Activated naive CD8-positive, alpha-beta T cell (primary cell): Measurements from ENCODE around the gene SARDH.

Experiments used
- H3K27ac Mint-ChIP-seq: one replicate; pipeline ENCODE4 v1.8.0; 2021; ENCODE audit warnings: mixed read lengths
- H3K27me3 Mint-ChIP-seq: one replicate; pipeline ENCODE4 v1.8.0; 2021; ENCODE audit warnings: mixed read lengths
- H3K36me3 Mint-ChIP-seq: one replicate; pipeline ENCODE4 v1.8.0; 2021; ENCODE audit warnings: mixed read lengths
- H3K4me1 Mint-ChIP-seq: one replicate; pipeline ENCODE4 v1.8.0; 2021; ENCODE audit warnings: low read depth, mixed read lengths
- H3K4me3 Mint-ChIP-seq: one replicate; pipeline ENCODE4 v1.8.0; 2021; ENCODE audit warnings: mild to moderate bottlenecking, mixed read lengths
- H3K9me3 Mint-ChIP-seq: one replicate; pipeline ENCODE4 v1.8.0; 2021; ENCODE audit warnings: low read depth, mixed read lengths

The SARDH gene

DNA sequence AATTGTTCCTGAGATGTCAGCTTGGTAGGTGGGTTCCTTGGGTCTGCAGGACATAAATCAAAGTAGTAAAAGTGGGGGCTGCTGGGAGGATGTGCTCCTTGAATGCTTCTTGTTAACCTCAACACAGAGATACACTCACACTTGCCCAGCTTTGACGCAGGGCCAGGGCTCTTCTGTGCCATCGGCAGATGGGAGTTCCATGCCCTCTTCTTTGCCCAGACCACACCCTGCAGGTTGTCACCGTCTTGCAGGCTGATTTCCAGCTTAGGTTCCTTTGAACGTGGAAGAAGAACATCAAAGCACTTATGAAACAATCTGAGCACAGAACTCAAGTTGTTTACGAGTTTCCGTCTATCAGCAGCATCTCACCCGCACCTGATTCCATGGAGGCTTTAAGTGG lies 91.0 kb downstream of the SARDH start:
- H3K9me3 Mint-ChIP-seq, result no peaks in the 10 kb centered on the region
- H3K4me1 Mint-ChIP-seq, result peaks cover 3% of the 10 kb centered on the region
- no peaks in the 10 kb centered on the region for H3K27me3 Mint-ChIP-seq
- no peak overlapping the region for H3K4me3 Mint-ChIP-seq
- H3K27ac Mint-ChIP-seq, result no peak overlapping the region
- H3K36me3 Mint-ChIP-seq, result no peaks in the 10 kb centered on the region

DNA sequence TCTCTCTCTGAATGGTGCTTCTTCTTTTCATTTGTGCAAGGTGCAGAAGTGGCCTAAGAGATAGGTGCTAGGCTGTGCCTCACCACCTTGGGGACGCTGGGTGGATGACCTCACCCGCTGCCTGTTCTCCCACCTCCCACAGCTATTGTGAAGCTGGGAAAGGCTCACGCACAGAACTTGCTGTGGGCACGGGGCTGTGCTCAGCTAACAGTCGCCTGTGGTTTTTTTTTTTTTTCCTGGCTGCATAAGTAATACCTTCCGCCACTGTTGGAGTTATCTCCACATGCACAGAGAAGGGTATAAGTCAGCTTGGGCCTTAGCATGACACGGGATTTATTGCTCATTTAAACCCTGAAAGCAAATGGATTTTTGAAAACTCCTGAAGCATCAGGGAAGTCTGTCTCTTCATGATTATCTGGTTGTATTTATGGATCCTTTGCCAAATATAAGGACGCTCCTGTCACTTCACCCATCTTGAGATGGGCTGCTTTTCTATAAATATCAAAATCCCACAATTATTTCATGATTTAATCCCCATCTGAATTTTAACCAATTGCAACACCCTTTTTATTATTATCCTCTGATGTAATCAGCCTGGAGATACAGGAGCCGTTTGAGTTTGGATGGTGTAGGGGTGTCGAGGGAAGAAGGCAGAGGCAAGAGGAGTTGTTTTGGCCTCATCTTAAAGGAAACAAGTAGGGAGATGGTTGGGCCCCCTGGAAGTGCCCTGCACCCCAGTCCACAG lies 93.0 kb downstream of the SARDH start:
- Mint-ChIP-seq H3K9me3 (no peaks in the 10 kb centered on the region), H3K27me3 (no peaks in the 10 kb centered on the region), H3K27ac (no peak overlapping the region), H3K36me3 (no peaks in the 10 kb centered on the region), H3K4me1 (peaks cover 3% of the 10 kb centered on the region), H3K4me3 (no peak overlapping the region)

GRCh38 chr9:133643978-133644760 lies 94.0 kb downstream of the SARDH start:
- Mint-ChIP-seq H3K27ac (no peak overlapping the region), H3K9me3 (no peaks in the 10 kb centered on the region), H3K4me1 (peaks cover 3% of the 10 kb centered on the region), H3K36me3 (no peaks in the 10 kb centered on the region), H3K27me3 (no peaks in the 10 kb centered on the region), H3K4me3 (no peak overlapping the region)

- H3K36me3 Mint-ChIP-seq, result no peaks in the 10 kb centered on the region
- no peaks in the 10 kb centered on the region for H3K9me3 Mint-ChIP-seq
- no peaks in the 10 kb centered on the region for H3K27me3 Mint-ChIP-seq
- peaks cover 3% of the 10 kb centered on the region for H3K4me1 Mint-ChIP-seq
- no peak overlapping the region for H3K4me3 Mint-ChIP-seq
- H3K27ac Mint-ChIP-seq, result no peak overlapping the region
Observed at GRCh38 chr9:133643362-133643755, 94.8 kb downstream of the SARDH start.

DNA sequence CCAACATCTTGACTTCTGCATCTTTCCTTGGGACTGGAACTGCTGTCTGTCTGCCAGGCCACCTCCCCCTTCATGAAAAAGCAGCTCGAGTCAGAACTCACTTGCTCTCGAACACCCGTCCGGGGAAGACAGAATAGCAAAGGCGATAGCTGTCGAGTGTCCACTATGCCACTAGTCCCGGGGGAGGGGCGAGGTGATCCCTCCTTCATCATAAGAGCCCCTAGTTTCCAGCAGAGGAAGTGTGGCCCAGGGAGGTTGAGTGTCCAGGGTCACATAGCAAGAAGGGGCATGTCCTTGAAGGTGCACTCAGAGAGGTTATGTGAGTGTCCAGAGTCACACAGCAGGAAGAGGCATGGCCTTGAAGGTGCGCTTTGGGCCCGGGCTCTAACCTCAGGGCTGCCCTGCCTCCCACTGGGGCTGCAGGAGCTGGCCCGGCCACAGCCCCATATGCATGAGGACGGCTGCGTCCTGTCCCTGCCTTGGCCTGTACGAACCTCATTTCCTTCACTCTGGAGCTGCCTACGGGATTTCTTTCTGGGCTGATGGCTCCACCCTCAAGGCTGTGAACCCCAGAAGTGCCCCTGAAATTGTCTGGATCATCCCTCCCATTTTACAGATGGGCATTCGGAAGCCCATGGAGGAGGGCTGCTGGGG lies 95.3 kb downstream of the SARDH start:
- Mint-ChIP-seq H3K4me3 (no peak overlapping the region), H3K27me3 (no peaks in the 10 kb centered on the region), H3K9me3 (no peaks in the 10 kb centered on the region), H3K4me1 (peaks cover 3% of the 10 kb centered on the region), H3K27ac (no peak overlapping the region), H3K36me3 (no peaks in the 10 kb centered on the region)

GRCh38 chr9:133641861-133642595 lies 96.1 kb downstream of the SARDH start:
- no peak overlapping the region for H3K4me3 Mint-ChIP-seq
- no peak overlapping the region for H3K27ac Mint-ChIP-seq
- peaks cover 1% of the 10 kb centered on the region for H3K4me1 Mint-ChIP-seq
- H3K36me3 Mint-ChIP-seq, result no peaks in the 10 kb centered on the region
- H3K9me3 Mint-ChIP-seq, result no peaks in the 10 kb centered on the region
- H3K27me3 Mint-ChIP-seq, result no peaks in the 10 kb centered on the region

GRCh38 chr9:133641396-133641655 lies 96.8 kb downstream of the SARDH start:
- Mint-ChIP-seq H3K27me3 (no peaks in the 10 kb centered on the region), H3K9me3 (no peaks in the 10 kb centered on the region), H3K4me1 (no peaks in the 10 kb centered on the region), H3K27ac (no peak overlapping the region), H3K36me3 (no peaks in the 10 kb centered on the region), H3K4me3 (no peak overlapping the region)

DNA sequence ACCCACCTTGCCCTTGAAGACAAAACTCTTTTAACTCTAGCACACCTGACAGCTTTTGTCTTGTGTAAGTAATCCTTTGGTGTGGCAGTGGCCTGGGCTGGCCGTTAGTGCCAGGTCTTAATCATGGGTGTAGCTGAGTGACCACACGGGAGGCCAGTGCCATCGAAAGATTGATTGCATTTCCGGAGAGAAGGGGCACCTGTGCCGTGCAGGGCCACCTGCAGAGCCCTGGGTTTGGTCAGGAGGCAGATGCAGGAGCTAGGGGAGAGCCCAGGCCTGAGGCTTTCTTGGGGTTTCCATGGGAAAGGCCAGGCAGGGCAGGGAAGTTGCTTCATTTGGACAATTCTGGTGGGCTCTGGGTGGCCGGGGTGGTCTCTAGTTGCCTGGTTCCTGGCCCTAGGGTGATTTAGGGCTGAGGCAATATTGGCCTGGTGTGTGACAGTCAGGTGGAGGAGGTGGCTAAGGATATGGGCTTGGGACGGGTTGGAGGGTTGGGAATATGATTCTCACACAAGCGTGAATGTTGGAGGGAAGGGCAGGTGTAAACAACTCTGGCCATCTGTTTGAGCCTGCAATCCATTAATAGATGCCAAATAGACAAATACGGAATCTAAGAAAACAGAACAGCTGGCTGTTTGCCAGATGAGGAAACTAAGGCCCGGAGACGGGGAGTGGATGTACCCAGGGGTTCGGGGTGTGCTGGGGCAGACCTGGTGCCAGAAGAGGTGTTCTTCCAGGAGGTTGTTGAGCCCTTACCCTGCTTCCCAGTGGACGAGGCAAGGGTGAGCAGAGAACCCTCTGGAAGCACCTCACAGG lies 97.4 kb downstream of the SARDH start:
- Mint-ChIP-seq H3K36me3 (no peaks in the 10 kb centered on the region), H3K27ac (no peak overlapping the region), H3K27me3 (no peaks in the 10 kb centered on the region)

GRCh38 chr9:133640160-133640559 lies 98.0 kb downstream of the SARDH start:
- H3K27me3 Mint-ChIP-seq, result no peaks in the 10 kb centered on the region
- no peaks in the 10 kb centered on the region for H3K36me3 Mint-ChIP-seq
- no peaks in the 10 kb centered on the region for H3K4me1 Mint-ChIP-seq
- no peak overlapping the region for H3K27ac Mint-ChIP-seq
- H3K9me3 Mint-ChIP-seq, result no peaks in the 10 kb centered on the region
- H3K4me3 Mint-ChIP-seq, result no peak overlapping the region

More for the DNA sequence above, 97.4 kb downstream of the SARDH start:
- Mint-ChIP-seq H3K4me3 (no peak overlapping the region), H3K4me1 (no peaks in the 10 kb centered on the region), H3K9me3 (no peaks in the 10 kb centered on the region)

GRCh38 chr9:133639613-133640012 lies 98.5 kb downstream of the SARDH start:
- Mint-ChIP-seq H3K9me3 (no peaks in the 10 kb centered on the region), H3K27ac (no peak overlapping the region)

GRCh38 chr9:133638711-133639110 lies 99.4 kb downstream of the SARDH start:
- H3K36me3 Mint-ChIP-seq, result no peaks in the 10 kb centered on the region
- H3K9me3 Mint-ChIP-seq, result no peaks in the 10 kb centered on the region
- no peaks in the 10 kb centered on the region for H3K4me1 Mint-ChIP-seq

More at GRCh38 chr9:133639613-133640012, 98.5 kb downstream of the SARDH start:
- no peaks in the 10 kb centered on the region for H3K36me3 Mint-ChIP-seq
- H3K27me3 Mint-ChIP-seq, result no peaks in the 10 kb centered on the region
- no peak overlapping the region for H3K4me3 Mint-ChIP-seq
- H3K4me1 Mint-ChIP-seq, result no peaks in the 10 kb centered on the region

GRCh38 chr9:133638076-133638475 lies 100.1 kb downstream of the SARDH start:
- no peak overlapping the region for H3K27ac Mint-ChIP-seq
- no peak overlapping the region for H3K4me3 Mint-ChIP-seq

More at GRCh38 chr9:133638711-133639110, 99.4 kb downstream of the SARDH start:
- Mint-ChIP-seq H3K4me3 (no peak overlapping the region), H3K27ac (no peak overlapping the region), H3K27me3 (no peaks in the 10 kb centered on the region)

DNA sequence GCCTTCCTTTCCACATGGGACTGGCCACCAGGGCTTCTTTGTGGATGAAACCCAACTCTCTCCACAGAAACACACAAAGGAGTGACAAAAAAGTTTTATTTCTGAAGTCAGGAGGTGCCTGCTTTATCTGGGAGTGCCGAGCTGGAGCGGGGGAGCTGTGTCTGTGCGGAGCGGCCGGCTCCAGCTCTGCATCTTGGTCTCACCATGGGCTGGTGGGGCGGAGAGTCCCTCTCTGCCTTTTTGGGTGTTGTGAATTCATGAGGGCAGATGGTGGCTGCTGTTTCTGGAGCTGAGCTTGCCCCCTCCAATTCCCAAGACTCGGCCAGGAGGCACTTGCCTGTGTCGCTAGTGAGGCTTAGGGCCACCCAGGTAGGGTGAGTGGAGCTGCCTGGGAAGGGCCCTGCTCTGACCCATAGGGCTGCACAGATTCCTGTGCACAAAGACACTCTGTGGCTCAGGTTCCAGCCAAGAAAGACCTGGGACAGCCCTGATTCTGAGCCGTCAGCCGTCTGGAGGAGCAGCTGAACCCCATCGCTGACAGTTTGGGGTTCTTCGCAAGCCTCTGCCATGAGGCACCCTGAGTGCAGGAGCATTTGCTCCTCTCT lies 100.6 kb downstream of the SARDH start:
- Mint-ChIP-seq H3K27ac (no peak overlapping the region), H3K27me3 (no peaks in the 10 kb centered on the region), H3K36me3 (no peaks in the 10 kb centered on the region), H3K4me1 (no peaks in the 10 kb centered on the region), H3K9me3 (no peaks in the 10 kb centered on the region), H3K4me3 (no peak overlapping the region)

More at GRCh38 chr9:133638076-133638475, 100.1 kb downstream of the SARDH start:
- no peaks in the 10 kb centered on the region for H3K9me3 Mint-ChIP-seq
- H3K4me1 Mint-ChIP-seq, result no peaks in the 10 kb centered on the region
- H3K36me3 Mint-ChIP-seq, result no peaks in the 10 kb centered on the region
- H3K27me3 Mint-ChIP-seq, result no peaks in the 10 kb centered on the region

DNA sequence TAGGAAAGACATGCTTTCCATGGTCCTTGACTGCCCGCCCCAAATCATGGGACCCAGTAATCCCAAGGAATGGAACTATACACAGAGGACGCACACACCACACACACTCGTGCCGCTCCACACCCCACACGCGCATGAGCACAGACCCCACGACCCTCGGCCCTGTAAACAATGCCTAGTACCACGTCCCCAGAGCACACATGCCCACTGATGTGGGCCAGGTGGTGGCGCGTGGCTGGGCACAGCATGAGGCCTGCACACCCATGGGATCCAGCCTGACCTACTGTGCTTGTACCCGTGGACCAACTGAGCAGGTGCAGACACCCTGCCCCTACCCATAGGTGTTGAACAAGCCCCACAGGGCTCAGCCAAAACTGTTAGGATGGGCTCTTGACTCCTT lies 101.2 kb downstream of the SARDH start:
- H3K4me3 Mint-ChIP-seq, result no peak overlapping the region
- H3K27ac Mint-ChIP-seq, result no peak overlapping the region
- H3K36me3 Mint-ChIP-seq, result no peaks in the 10 kb centered on the region
- H3K9me3 Mint-ChIP-seq, result no peaks in the 10 kb centered on the region
- no peaks in the 10 kb centered on the region for H3K4me1 Mint-ChIP-seq
- H3K27me3 Mint-ChIP-seq, result no peaks in the 10 kb centered on the region
